NCI-H187 (cell line): Measurements from ENCODE around the gene CORO2B.

Experiments
- DNase-seq, 2 experiments: peaks; one replicate each; lab custom pipeline; 2025; lab: John Stamatoyannopoulos, UW

The CORO2B gene

GRCh38 chr15:68578980-68579935, at the start of gene CORO2B:
CORO2B (plus strand) TSS chr15:68578993; CDS start chr15:68579263, 270 bp downstream.
- DNase-seq: peak in 1 of 2 experiments; percentile 20

GRCh38 chr15:68531387-68532179, 47.2 kb upstream of the CORO2B start:
- DNase-seq: no peak

GRCh38 chr15:68536331-68537095, 42.3 kb upstream of the CORO2B start:
- DNase-seq: no peak

GRCh38 chr15:68537097-68537496, 41.7 kb upstream of the CORO2B start:
- DNase-seq: no peak

GRCh38 chr15:68537506-68537905, 41.3 kb upstream of the CORO2B start:
- DNase-seq: no peak

- DNase-seq: no peak
Measured at GRCh38 chr15:68538311-68538710, 40.5 kb upstream of the CORO2B start.

GRCh38 chr15:68541743-68542142, 37.0 kb upstream of the CORO2B start:
- DNase-seq: no peak

GRCh38 chr15:68542348-68542747, 36.4 kb upstream of the CORO2B start:
- no peak for DNase-seq

- DNase-seq: no peak
Measured at GRCh38 chr15:68542771-68543164, 36.0 kb upstream of the CORO2B start.

GRCh38 chr15:68543165-68544008, 35.4 kb upstream of the CORO2B start:
- DNase-seq: no peak

GRCh38 chr15:68546318-68546717, 32.5 kb upstream of the CORO2B start:
- DNase-seq: no peak

GRCh38 chr15:68548364-68548763, 30.4 kb upstream of the CORO2B start:
- DNase-seq: no peak

GRCh38 chr15:68550004-68550403, 28.8 kb upstream of the CORO2B start:
- DNase-seq: no peak

GRCh38 chr15:68550498-68551295, 28.1 kb upstream of the CORO2B start:
- DNase-seq: peak; percentile 30 to 62

- no peak for DNase-seq
Measured at GRCh38 chr15:68551296-68551635, 27.5 kb upstream of the CORO2B start.

- no peak for DNase-seq
Measured at GRCh38 chr15:68552344-68552743, 26.4 kb upstream of the CORO2B start.

- DNase-seq: no peak
Measured at GRCh38 chr15:68552773-68553172, 26.0 kb upstream of the CORO2B start.

GRCh38 chr15:68553314-68553993, 25.3 kb upstream of the CORO2B start:
- no peak for DNase-seq

GRCh38 chr15:68553994-68554720, 24.6 kb upstream of the CORO2B start:
- peak; percentile 42 to 58 for DNase-seq
